ENCODE measurements around the gene OCIAD2. TPM values are rescaled to one million over a fixed set of nuclear protein-coding genes. Genes with fewer than 3 reads are reported as not detected.
"Not testable (repeated sequence)": the region's sequence is repeated elsewhere in the genome, so short reads cannot be mapped to it uniquely, and the experiment has no call there.

The OCIAD2 gene
- total RNA-seq, 1 donor from 2014 or later: 18.9 TPM

DNA sequence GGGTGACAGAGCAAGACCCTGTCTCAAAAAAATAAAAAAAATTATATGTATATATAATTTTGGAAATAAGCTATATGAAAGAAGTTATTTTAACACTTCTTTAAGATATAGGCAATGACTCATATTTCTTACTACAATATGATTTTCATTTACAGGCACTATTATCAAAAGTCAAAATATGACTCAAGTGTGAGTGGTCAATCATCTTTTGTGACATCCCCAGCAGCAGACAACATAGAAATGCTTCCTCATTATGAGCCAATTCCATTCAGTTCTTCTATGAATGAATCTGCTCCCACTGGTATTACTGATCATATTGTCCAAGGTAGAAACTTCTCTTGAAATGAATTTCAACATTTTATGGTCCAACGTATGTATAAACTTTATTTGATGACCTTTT is 54.9 kb downstream of the OCIAD2 start:
- TF ChIP-seq POLR2A (IDR thresholded peaks at IDR 0.05): no peak
- TF ChIP-seq POLR2AphosphoS5 (IDR thresholded peaks at IDR 0.05; ENCODE audit: insufficient read depth in 1 of 2, low read depth in 1 of 2): no peak
- no peak for TF ChIP-seq CTCF (IDR thresholded peaks at IDR 0.05)
- intact Hi-C loops (cut with DNase I): no loop called here
- no peaks in the 10 kb centered on the region for H3K27me3 ChIP-seq
- no peak overlapping the region for H3K4me3 ChIP-seq
- no peaks in the 10 kb centered on the region for H3K9me3 ChIP-seq
- peaks cover 0 to 35% of the 10 kb centered on the region in 2 donors for H3K36me3 ChIP-seq
- DNase-seq (ENCODE audit: extremely low spot score in 2 of 2): no peak
- H3K27ac ChIP-seq: no peak overlapping the region
- peaks cover 4% of the 10 kb centered on the region for H3K4me1 ChIP-seq

- H3K27me3 ChIP-seq; DNase-seq (ENCODE audit: extremely low spot score in 2 of 2); intact Hi-C loops (cut with DNase I); H3K4me1 ChIP-seq; H3K4me3 ChIP-seq; H3K27ac ChIP-seq; H3K9me3 ChIP-seq: not testable (repeated sequence)
- H3K36me3 ChIP-seq: peaks cover 0 to 31% of the 10 kb centered on the region in 2 donors
Measured at GRCh38 chr4:48848799-48849198, 57.8 kb downstream of the OCIAD2 start.

GRCh38 chr4:48844843-48845242 is 61.7 kb downstream of the OCIAD2 start:
- TF ChIP-seq POLR2A (IDR thresholded peaks at IDR 0.05) (no peak), POLR2AphosphoS5 (IDR thresholded peaks at IDR 0.05; ENCODE audit: insufficient read depth in 1 of 2, low read depth in 1 of 2) (no peak), CTCF (IDR thresholded peaks at IDR 0.05) (no peak)
- H3K27ac ChIP-seq: no peak overlapping the region
- no peaks in the 10 kb centered on the region for H3K9me3 ChIP-seq
- H3K4me1 ChIP-seq: peaks cover 12% of the 10 kb centered on the region
- no peak overlapping the region for H3K4me3 ChIP-seq
- DNase-seq (ENCODE audit: extremely low spot score in 2 of 2): no peak
- intact Hi-C loops (cut with DNase I): no loop called here
- H3K27me3 ChIP-seq: no peaks in the 10 kb centered on the region
- peaks cover 0 to 31% of the 10 kb centered on the region in 2 donors for H3K36me3 ChIP-seq

DNA sequence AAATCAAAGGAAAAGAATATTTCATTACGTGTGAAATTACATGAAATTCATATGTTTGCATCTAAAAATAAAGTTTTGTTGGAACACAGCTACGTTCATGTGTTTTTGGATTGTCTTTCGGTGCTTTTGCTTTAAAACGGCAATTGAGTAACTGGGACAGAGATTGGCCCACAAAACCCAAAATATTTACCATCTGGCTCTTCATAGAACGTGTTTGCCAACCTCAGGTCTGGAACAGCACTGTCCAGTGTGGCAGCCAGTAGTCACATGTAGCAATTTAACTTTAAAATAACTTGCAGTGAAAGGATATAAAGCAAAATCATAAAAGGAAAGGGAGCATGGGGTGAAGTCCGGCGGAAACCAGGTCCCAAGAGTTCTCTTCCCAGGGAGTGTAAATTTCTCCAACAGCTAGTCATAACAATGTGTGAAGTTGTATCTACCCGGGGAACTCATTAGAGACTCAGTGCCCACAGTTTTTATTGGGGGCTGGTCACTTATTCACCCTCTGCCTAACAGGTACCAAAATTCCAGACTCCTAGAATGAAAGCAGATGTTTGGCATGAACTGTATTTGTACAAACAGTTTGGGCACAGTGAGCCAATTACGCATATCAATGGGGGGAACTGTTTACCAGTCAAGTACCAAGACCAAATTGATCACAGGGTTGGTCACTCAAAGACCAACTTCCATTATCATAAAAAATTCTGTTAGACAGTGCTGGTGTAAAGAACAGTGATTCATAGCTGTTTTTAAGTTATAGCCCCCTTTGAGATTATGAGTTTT is 65.3 kb downstream of the OCIAD2 start:
- intact Hi-C loops (cut with DNase I): no loop called here

DNA sequence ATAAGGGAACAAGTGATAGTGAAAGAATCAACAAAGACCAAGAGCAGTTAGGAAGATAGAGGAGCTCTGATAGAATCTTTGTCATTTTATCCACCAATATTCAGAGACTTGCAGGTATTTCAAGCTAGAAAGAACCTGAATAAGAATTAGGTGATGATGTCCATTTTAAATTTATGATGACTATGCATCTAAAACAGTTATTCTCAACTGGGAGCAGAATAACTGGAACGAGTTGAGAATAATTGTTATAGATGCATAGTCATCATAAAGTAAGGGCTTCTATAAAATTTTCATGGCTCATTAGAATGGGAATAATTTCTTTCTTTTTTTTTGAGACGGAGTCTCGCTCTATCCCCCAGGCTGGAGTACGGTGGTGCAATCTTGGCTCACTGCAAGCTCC is 69.9 kb downstream of the OCIAD2 start:
- Histone ChIP-seq H3K36me3 (peaks cover 0 to 42% of the 10 kb centered on the region in 2 donors), H3K4me1 (peaks cover 21% of the 10 kb centered on the region), H3K9me3 (no peaks in the 10 kb centered on the region), H3K27me3 (no peaks in the 10 kb centered on the region), H3K27ac (no peak overlapping the region), H3K4me3 (no peak overlapping the region)
- TF ChIP-seq POLR2A (IDR thresholded peaks at IDR 0.05) (no peak), POLR2AphosphoS5 (IDR thresholded peaks at IDR 0.05; ENCODE audit: insufficient read depth in 1 of 2, low read depth in 1 of 2) (no peak), CTCF (IDR thresholded peaks at IDR 0.05) (no peak)
- no peak for DNase-seq (ENCODE audit: extremely low spot score in 2 of 2)
- intact Hi-C loops (cut with DNase I): no loop called here

More for the DNA sequence above, 65.3 kb downstream of the OCIAD2 start:
- H3K36me3 ChIP-seq: peaks cover 0 to 40% of the 10 kb centered on the region in 2 donors
- no peaks in the 10 kb centered on the region for H3K9me3 ChIP-seq
- H3K27ac ChIP-seq: no peak overlapping the region
- no peak overlapping the region for H3K4me3 ChIP-seq
- H3K27me3 ChIP-seq: no peaks in the 10 kb centered on the region
- TF ChIP-seq CTCF (IDR thresholded peaks at IDR 0.05): no peak
- no peak for TF ChIP-seq POLR2A (IDR thresholded peaks at IDR 0.05)
- TF ChIP-seq POLR2AphosphoS5 (IDR thresholded peaks at IDR 0.05; ENCODE audit: insufficient read depth in 1 of 2, low read depth in 1 of 2): no peak
- peaks cover 6% of the 10 kb centered on the region for H3K4me1 ChIP-seq
- no peak for DNase-seq (ENCODE audit: extremely low spot score in 2 of 2)

Small RNA genes lying within 50 kb of the gene (small RNA-seq; reads per million reads assigned to genes)
- gene AC020593.1 (not detected), gene RNU6-158P (not detected)

Other genes starting within 250 kb of the OCIAD2 start
- 51.8 TPM for gene FRYL, start 126.5 kb downstream of the OCIAD2 start, total RNA-seq
- 72.4 TPM for gene OCIAD1, start 75.7 kb downstream of the OCIAD2 start, total RNA-seq
- gene CWH43, start 79.5 kb upstream of the OCIAD2 start, total RNA-seq: 11.3 TPM

All from vagina (tissue), 2 donors.